KOPT-K1 (cell line): ENCODE results near the gene C1QTNF5.

ENCODE experiments used
- H3K27ac ChIP-seq: fragments of 200-600 bp; sonication (generic); 2 replicates; pipeline ENCODE4 v1.5.1; 2016; ENCODE audit warnings: antibody characterized with exemption, mild to moderate bottlenecking, low read depth, low read length; ENCODE audit not compliant: poor library complexity, severe bottlenecking
- H3K36me3 ChIP-seq: fragments of 200-600 bp; sonication (generic); 2 replicates; pipeline ENCODE4 v1.5.1; 2017; ENCODE audit warnings: antibody characterized with exemption, mild to moderate bottlenecking, low read length, moderate library complexity; ENCODE audit not compliant: insufficient read depth
- H3K9me3 ChIP-seq: fragments of 200-600 bp; sonication (generic); 2 replicates; pipeline ENCODE4 v1.5.1; 2017; ENCODE audit warnings: antibody characterized with exemption, low read length, mild to moderate bottlenecking; ENCODE audit not compliant: insufficient read depth, poor library complexity, severe bottlenecking

Gene C1QTNF5

GRCh38 chr11:119366690-119367620 is 26.3 kb upstream of the C1QTNF5 start:
- Histone ChIP-seq H3K9me3 (no peaks in the 10 kb centered on the region), H3K36me3 (no peaks in the 10 kb centered on the region), H3K27ac (no peak overlapping the region)

- H3K27ac ChIP-seq = no peak overlapping the region
- no peaks in the 10 kb centered on the region for H3K36me3 ChIP-seq
- H3K9me3 ChIP-seq = no peaks in the 10 kb centered on the region
Observed at GRCh38 chr11:119365071-119365591, 24.4 kb upstream of the C1QTNF5 start.

- Histone ChIP-seq H3K9me3 (no peaks in the 10 kb centered on the region), H3K36me3 (no peaks in the 10 kb centered on the region), H3K27ac (no peak overlapping the region)
Observed at GRCh38 chr11:119363851-119364590, 23.3 kb upstream of the C1QTNF5 start.

- no peaks in the 10 kb centered on the region for H3K9me3 ChIP-seq
- no peaks in the 10 kb centered on the region for H3K36me3 ChIP-seq
- no peak overlapping the region for H3K27ac ChIP-seq
Observed at GRCh38 chr11:119363081-119363850, 22.6 kb upstream of the C1QTNF5 start.

- H3K9me3 ChIP-seq = no peaks in the 10 kb centered on the region
- no peaks in the 10 kb centered on the region for H3K36me3 ChIP-seq
- H3K27ac ChIP-seq = no peak overlapping the region
Observed at GRCh38 chr11:119362741-119363080, 22.0 kb upstream of the C1QTNF5 start.

GRCh38 chr11:119361941-119362725 is 21.4 kb upstream of the C1QTNF5 start:
- Histone ChIP-seq H3K27ac (no peak overlapping the region), H3K36me3 (no peaks in the 10 kb centered on the region)

GRCh38 chr11:119361056-119361787 is 20.5 kb upstream of the C1QTNF5 start:
- no peaks in the 10 kb centered on the region for H3K9me3 ChIP-seq
- H3K27ac ChIP-seq = no peak overlapping the region
- no peaks in the 10 kb centered on the region for H3K36me3 ChIP-seq

More at GRCh38 chr11:119361941-119362725, 21.4 kb upstream of the C1QTNF5 start:
- no peaks in the 10 kb centered on the region for H3K9me3 ChIP-seq

- H3K27ac ChIP-seq = no peak overlapping the region
- no peaks in the 10 kb centered on the region for H3K9me3 ChIP-seq
- H3K36me3 ChIP-seq = no peaks in the 10 kb centered on the region
Observed at GRCh38 chr11:119359365-119360214, 18.9 kb upstream of the C1QTNF5 start.

- Histone ChIP-seq H3K9me3 (no peaks in the 10 kb centered on the region), H3K36me3 (no peaks in the 10 kb centered on the region), H3K27ac (no peak overlapping the region)
Observed at GRCh38 chr11:119357074-119357473, 16.4 kb upstream of the C1QTNF5 start.

- Histone ChIP-seq H3K27ac (no peak overlapping the region), H3K36me3 (no peaks in the 10 kb centered on the region), H3K9me3 (no peaks in the 10 kb centered on the region)
Observed at GRCh38 chr11:119356349-119357031, 15.8 kb upstream of the C1QTNF5 start.

GRCh38 chr11:119355091-119355843 is 14.6 kb upstream of the C1QTNF5 start:
- Histone ChIP-seq H3K36me3 (no peaks in the 10 kb centered on the region), H3K9me3 (no peaks in the 10 kb centered on the region), H3K27ac (no peak overlapping the region)

- Histone ChIP-seq H3K27ac (no peak overlapping the region), H3K9me3 (no peaks in the 10 kb centered on the region), H3K36me3 (no peaks in the 10 kb centered on the region)
Observed at GRCh38 chr11:119352857-119353260, 12.2 kb upstream of the C1QTNF5 start.
